ENCODE data around the gene NONO. TPM values are rescaled to one million over a fixed set of nuclear protein-coding genes. Genes with fewer than 3 reads are reported as not detected.
"Not testable (repeated sequence)": the region's sequence is repeated elsewhere in the genome, so short reads cannot be mapped to it uniquely, and the experiment has no call there.

The NONO gene
- total RNA-seq, 4 donors from 2014 or later, result 221 to 281 (median 255) TPM

DNA sequence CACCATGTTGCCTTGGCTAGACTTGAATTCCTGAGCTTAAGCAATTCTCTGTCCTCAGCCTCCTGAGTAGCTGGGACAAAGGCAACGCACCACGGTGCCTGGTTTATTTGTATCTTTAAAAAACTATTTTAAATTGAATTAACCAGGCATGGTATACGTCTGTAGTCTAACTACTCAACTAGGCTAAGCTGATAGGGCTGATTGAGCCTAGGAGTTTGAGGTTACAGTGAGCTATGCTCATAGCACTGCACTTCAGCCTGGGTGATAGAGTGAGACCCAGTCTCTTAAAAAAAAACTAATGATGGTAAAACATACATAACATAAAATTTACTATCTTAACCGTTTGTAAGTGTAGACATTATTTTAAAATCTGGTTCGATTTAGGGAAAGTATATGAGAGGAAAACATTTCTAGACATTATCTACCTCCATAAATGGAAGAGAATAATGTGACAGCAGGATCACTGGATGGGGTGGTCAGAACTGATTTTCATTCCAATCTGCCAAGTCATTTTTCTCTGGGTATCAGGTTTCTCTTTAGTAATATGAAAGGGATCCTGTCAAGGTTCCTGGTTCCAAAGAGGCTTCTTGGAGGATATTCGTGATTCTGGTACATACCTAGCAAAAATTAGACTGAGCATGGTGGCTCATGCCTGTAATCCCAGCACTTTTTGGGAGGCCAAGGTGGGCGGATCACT is 9.4 kb downstream of the NONO start:
- intact Hi-C loops (cut with DNase I), result no loop called here
- Histone ChIP-seq H3K9me3 (no peaks in the 10 kb centered on the region), H3K4me3 (replicated peaks in 1 of 3) (no peak overlapping the region), H3K27ac (no peak overlapping the region), H3K27me3 (no peaks in the 10 kb centered on the region), H3K4me1 (no peaks in the 10 kb centered on the region), H3K36me3 (peaks cover 58 to 66% of the 10 kb centered on the region in 2 donors)
- 84 to 89% methylated on average over 7 of the region's 7 CpGs for WGBS, 2 donors
- no peak for DNase-seq
- TF ChIP-seq CTCF (IDR thresholded peaks at IDR 0.05) (no peak), POLR2A (IDR thresholded peaks at IDR 0.05) (no peak)

- H3K27me3 ChIP-seq, result no peaks in the 10 kb centered on the region
- intact Hi-C loops (cut with DNase I), result no loop called here
- TF ChIP-seq POLR2A (IDR thresholded peaks at IDR 0.05) (no peak), CTCF (IDR thresholded peaks at IDR 0.05) (no peak)
These were observed 13.4 kb downstream of the NONO start for GRCh38 chrX:71296806-71297205.

GRCh38 chrX:71298119-71298518 is 14.7 kb downstream of the NONO start:
- H3K4me3 ChIP-seq (replicated peaks in 1 of 3), result no peak overlapping the region
- no peak for TF ChIP-seq POLR2A (IDR thresholded peaks at IDR 0.05)
- TF ChIP-seq CTCF (IDR thresholded peaks at IDR 0.05), result no peak
- DNase-seq, result no peak
- no peaks in the 10 kb centered on the region for H3K9me3 ChIP-seq
- 91 to 97% methylated on average over 3 of the region's 3 CpGs for WGBS, 2 donors
- no peaks in the 10 kb centered on the region for H3K27me3 ChIP-seq
- peaks cover 49 to 62% of the 10 kb centered on the region in 2 donors for H3K36me3 ChIP-seq
- no peaks in the 10 kb centered on the region for H3K4me1 ChIP-seq
- intact Hi-C loops (cut with DNase I), result no loop called here
- H3K27ac ChIP-seq, result no peak overlapping the region

More at GRCh38 chrX:71296806-71297205, 13.4 kb downstream of the NONO start:
- no peak overlapping the region for H3K4me3 ChIP-seq (replicated peaks in 1 of 3)
- no peak overlapping the region for H3K27ac ChIP-seq
- DNase-seq, result no peak
- no peaks in the 10 kb centered on the region for H3K4me1 ChIP-seq
- peaks cover 59 to 74% of the 10 kb centered on the region in 2 donors for H3K36me3 ChIP-seq
- no peaks in the 10 kb centered on the region for H3K9me3 ChIP-seq
- 95% methylated on average over 6 of the region's 6 CpGs for WGBS, 2 donors

- H3K4me1 ChIP-seq; H3K4me3 ChIP-seq (replicated peaks in 1 of 3); H3K27ac ChIP-seq; H3K9me3 ChIP-seq; H3K27me3 ChIP-seq; DNase-seq; intact Hi-C loops (cut with DNase I): not testable (repeated sequence)
- H3K36me3 ChIP-seq, result peaks cover 30 to 42% of the 10 kb centered on the region in 2 donors
- 84 to 91% methylated on average over 7 of the region's 7 CpGs for WGBS, 2 donors
These were observed 16.6 kb downstream of the NONO start for GRCh38 chrX:71300064-71300463.

- H3K27me3 ChIP-seq; DNase-seq; H3K9me3 ChIP-seq; intact Hi-C loops (cut with DNase I); H3K4me1 ChIP-seq; H3K27ac ChIP-seq; H3K4me3 ChIP-seq (replicated peaks in 1 of 3): not testable (repeated sequence)
- peaks cover 29 to 38% of the 10 kb centered on the region in 2 donors for H3K36me3 ChIP-seq
- 79 to 93% methylated on average over 7 of the region's 7 CpGs for WGBS, 2 donors
These were observed 17.1 kb downstream of the NONO start for GRCh38 chrX:71300495-71300894.

GRCh38 chrX:71301195-71301924 is 17.9 kb downstream of the NONO start, which contains the start of gene ITGB1BP2:
ITGB1BP2 (plus strand) TSS chrX:71301750; CDS start chrX:71301807, 57 bp downstream.
- peaks cover 27 to 36% of the 10 kb centered on the region in 2 donors for H3K36me3 ChIP-seq
- no peak within 1 kb of the TSS for H3K4me3 ChIP-seq (replicated peaks in 1 of 3)
- TF ChIP-seq CTCF (IDR thresholded peaks at IDR 0.05), result no peak
- TF ChIP-seq POLR2A (IDR thresholded peaks at IDR 0.05), result no peak
- H3K27me3 ChIP-seq, result no peaks in the 10 kb centered on the region
- 59 to 84% methylated on average over 9 to 10 of the region's 10 CpGs for WGBS, 2 donors
- H3K27ac ChIP-seq, result no peak within 1 kb of the TSS
- peak in 1 of 2 donors; percentile 25 for DNase-seq
- intact Hi-C loops (cut with DNase I), result no loop called here
- H3K9me3 ChIP-seq, result no peaks in the 10 kb centered on the region
- H3K4me1 ChIP-seq, result no peaks in the 10 kb centered on the region

All from thyroid gland (tissue), 4 donors.